Tibial nerve (tissue), 4 donors: ENCODE data around the gene SYNRG. TPM values are rescaled to one million over a fixed set of nuclear protein-coding genes. Genes with fewer than 3 reads are reported as not detected.

Experiments used
- DNase-seq, 2 donors: peaks; one replicate each; pipeline ENCODE4 v3.0.0-alpha.2; 2019; ENCODE audit warnings: low spot score in 2 of 2
- H3K27ac ChIP-seq, 4 donors: fragments of 200-600 bp; sonication (generic) in 3 of 4; one replicate each; pipeline ENCODE4 v1.5.1; 2017 to 2019; ENCODE audit warnings: mild to moderate bottlenecking in 1 of 4
- H3K27me3 ChIP-seq, 2 donors: fragments of 200-600 bp; sonication (generic) in 1 of 2; one replicate each; pipeline versions ENCODE4 v1.5.1 to v1.6.0; 2017 to 2019
- H3K36me3 ChIP-seq, 3 donors: fragments of 200-600 bp; sonication (generic); one replicate each; pipeline ENCODE4 v1.5.1; 2018 to 2019
- H3K4me1 ChIP-seq, 4 donors: fragments of 200-600 bp; sonication (generic) in 3 of 4; one replicate each; pipeline ENCODE4 v1.5.1; 2017 to 2019
- H3K4me3 ChIP-seq, 4 donors: fragments of 200-600 bp; sonication (generic) in 3 of 4; one replicate each; pipeline ENCODE4 v1.5.1; 2017 to 2019; ENCODE audit warnings: mild to moderate bottlenecking in 1 of 4, moderate library complexity in 1 of 4
- H3K9me3 ChIP-seq, 4 donors: fragments of 200-600 bp; sonication (generic) in 3 of 4; one replicate each; pipeline ENCODE4 v1.5.1; 2017 to 2019
- EP300 ChIP-seq, 2 donors: sonication (generic); formaldehyde crosslinking; IDR thresholded peaks; one replicate each; pipeline ENCODE4 v1.6.1; 2017; ENCODE audit warnings: antibody characterized with exemption in 2 of 2, mild to moderate bottlenecking in 1 of 2
- POLR2A ChIP-seq, 2 donors: fragments of 450-650 bp; IDR thresholded peaks; one replicate each; pipeline ENCODE4 v1.6.1; 2017; ENCODE audit warnings: antibody characterized with exemption in 2 of 2, mild to moderate bottlenecking in 2 of 2, moderate library complexity in 2 of 2
- WGBS, 2 donors: methylation state at CpG; one replicate each; pipeline ENCODE4 v1.1.5; 2018; 5-methylcytosine and 5-hydroxymethylcytosine counted together
- total RNA-seq, 4 donors: library from RNA; depleted of rRNA; stranded (reverse); fragments of >200 nt; gene quantifications; one replicate each; pipeline ENCODE4 v1.1.0, GENCODE V29; 2016
- TF ChIP-seq, protein P1 (sequence below), 5 experiments: fragments of 200-600 bp in 3 of 5; fragments of 450-650 bp in 2 of 5; sonication (generic) in 3 of 5; IDR thresholded peaks; one replicate each; pipeline ENCODE4 v1.5.1; 2016 to 2019; ENCODE audit warnings: antibody characterized with exemption in 5 of 5, mild to moderate bottlenecking in 3 of 5, moderate library complexity in 2 of 5

Gene SYNRG
- total RNA-seq, 4 donors from 2014 or later, result 26.8 to 42.3 (median 31.1) TPM

DNA sequence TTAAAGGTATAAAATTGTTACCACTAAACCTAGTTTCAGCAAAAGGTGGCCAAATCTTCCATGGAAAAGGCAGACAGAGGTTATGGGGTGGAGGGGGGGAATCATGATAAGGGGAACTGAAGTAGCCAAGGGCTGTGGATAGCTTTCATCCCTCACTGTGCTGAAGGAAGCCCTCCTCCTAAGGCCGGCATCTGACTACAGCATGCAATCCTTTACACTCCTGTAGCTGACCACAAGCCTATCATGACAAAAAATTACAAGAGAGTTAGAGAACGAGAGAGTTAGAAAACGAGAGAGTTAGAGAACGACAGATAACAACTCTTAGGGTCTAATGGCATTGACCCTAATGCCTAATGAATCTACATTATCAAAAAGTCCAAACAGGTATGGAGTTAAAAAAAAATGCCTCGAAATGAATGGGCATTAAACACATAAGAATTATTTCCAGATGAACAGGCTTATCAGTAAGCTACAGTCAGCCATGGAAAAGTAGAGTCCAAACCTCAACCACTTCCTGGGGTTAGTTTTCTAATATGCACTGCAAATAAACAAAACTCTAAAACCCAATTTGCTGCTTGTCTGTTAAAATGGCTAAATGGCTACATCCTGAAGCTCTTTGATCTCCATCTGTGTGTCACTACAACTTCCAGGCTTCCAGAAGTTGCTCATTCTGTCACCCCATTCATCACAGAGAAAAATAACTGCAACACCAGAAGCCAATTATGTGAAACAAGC, 89.8 kb downstream of the SYNRG start:
- WGBS, 2 donors, result 68 to 74% methylated on average over 5 of the region's 5 CpGs
- peaks cover 0 to 97% (median 27%) of the 10 kb centered on the region in 3 donors for H3K36me3 ChIP-seq
- no peak overlapping the region for H3K4me3 ChIP-seq
- no peaks in the 10 kb centered on the region for H3K27me3 ChIP-seq
- DNase-seq, result no peak
- no peaks in the 10 kb centered on the region for H3K9me3 ChIP-seq
- no peaks in the 10 kb centered on the region for H3K4me1 ChIP-seq
- TF ChIP-seq POLR2A (IDR thresholded peaks at IDR 0.05), result no peak
- TF ChIP-seq, protein P1, sequence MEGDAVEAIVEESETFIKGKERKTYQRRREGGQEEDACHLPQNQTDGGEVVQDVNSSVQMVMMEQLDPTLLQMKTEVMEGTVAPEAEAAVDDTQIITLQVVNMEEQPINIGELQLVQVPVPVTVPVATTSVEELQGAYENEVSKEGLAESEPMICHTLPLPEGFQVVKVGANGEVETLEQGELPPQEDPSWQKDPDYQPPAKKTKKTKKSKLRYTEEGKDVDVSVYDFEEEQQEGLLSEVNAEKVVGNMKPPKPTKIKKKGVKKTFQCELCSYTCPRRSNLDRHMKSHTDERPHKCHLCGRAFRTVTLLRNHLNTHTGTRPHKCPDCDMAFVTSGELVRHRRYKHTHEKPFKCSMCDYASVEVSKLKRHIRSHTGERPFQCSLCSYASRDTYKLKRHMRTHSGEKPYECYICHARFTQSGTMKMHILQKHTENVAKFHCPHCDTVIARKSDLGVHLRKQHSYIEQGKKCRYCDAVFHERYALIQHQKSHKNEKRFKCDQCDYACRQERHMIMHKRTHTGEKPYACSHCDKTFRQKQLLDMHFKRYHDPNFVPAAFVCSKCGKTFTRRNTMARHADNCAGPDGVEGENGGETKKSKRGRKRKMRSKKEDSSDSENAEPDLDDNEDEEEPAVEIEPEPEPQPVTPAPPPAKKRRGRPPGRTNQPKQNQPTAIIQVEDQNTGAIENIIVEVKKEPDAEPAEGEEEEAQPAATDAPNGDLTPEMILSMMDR (IDR thresholded peaks at IDR 0.05), result no peak
- no peak for TF ChIP-seq EP300 (IDR thresholded peaks at IDR 0.05)
- no peak overlapping the region for H3K27ac ChIP-seq

DNA sequence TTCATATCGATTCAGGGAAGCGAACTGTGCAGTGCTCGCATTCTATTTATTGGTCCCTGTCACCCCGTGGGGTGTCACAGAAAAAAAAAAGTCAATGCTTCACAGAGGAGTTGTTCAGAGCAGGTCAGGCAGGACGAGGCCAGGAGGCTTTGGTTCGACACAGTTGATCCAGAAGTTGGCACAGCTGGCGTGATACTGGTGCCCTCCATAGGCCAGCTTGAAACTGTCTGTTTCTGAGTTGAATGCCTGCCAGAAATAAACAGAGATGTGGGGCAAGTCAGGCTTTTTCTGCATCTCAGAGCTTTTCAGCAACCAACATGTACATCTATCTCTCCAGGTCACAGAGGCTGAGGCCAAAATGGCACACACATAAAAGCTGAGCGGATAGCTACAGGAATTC, 90.4 kb downstream of the SYNRG start:
- H3K4me3 ChIP-seq, result no peak overlapping the region
- 69 to 80% methylated on average over 8 of the region's 8 CpGs for WGBS, 2 donors
- TF ChIP-seq EP300 (IDR thresholded peaks at IDR 0.05) (no peak), POLR2A (IDR thresholded peaks at IDR 0.05) (no peak)
- TF ChIP-seq, protein P1 (IDR thresholded peaks at IDR 0.05), result no peak
- H3K27me3 ChIP-seq, result no peaks in the 10 kb centered on the region
- H3K27ac ChIP-seq, result no peak overlapping the region
- no peak for DNase-seq
- H3K9me3 ChIP-seq, result no peaks in the 10 kb centered on the region
- peaks cover 2 to 94% (median 27%) of the 10 kb centered on the region in 3 donors for H3K36me3 ChIP-seq
- no peaks in the 10 kb centered on the region for H3K4me1 ChIP-seq

DNA sequence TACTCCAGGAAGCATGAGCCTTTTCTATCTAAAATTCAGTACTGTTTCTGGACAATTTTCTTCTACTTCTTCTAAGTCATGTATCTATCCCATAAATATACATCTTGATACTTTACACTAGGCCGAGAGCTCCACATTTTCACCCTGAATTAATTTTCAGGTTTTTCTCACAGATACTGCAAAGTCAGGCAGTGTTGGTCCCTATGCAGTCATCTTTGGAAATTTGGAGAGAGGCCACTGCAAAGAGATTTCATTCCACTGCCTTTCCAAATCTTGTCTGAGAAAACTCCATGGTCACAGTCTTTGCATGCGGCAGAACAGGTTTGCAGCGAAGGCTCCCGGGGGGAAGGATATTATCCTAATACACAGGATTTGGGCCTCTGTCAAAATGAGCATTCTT, 91.3 kb downstream of the SYNRG start:
- WGBS, 2 donors, result 90% methylated on average over 4 of the region's 4 CpGs
- H3K36me3 ChIP-seq, result peaks cover 3 to 94% (median 27%) of the 10 kb centered on the region in 3 donors

DNA sequence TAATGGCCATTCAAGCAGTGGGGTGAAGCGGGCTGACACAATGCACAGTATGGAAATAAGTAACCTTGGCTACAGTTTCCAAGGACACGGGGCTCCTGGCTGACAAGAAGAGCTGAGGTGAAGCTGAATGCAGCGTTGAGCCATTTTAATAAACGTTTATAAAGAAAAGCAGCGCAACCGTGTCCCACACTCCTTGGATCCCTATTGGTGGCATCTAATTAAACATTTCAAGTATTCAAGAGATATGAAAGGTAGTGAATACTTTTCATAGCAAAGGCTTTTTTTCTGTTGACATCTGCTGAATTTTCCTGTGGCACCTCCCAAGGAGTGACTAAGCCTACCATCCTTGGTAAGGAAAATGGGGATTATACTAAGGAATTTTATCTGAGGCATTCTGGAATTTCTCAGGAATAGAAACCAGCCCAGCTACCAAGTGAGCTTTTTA, 93.1 kb downstream of the SYNRG start:
- H3K9me3 ChIP-seq, result no peaks in the 10 kb centered on the region
- no peak overlapping the region for H3K27ac ChIP-seq
- H3K36me3 ChIP-seq, result peaks cover 5 to 87% (median 34%) of the 10 kb centered on the region in 3 donors
- no peaks in the 10 kb centered on the region for H3K27me3 ChIP-seq
- DNase-seq, result no peak
- 75 to 82% methylated on average over 6 of the region's 6 CpGs for WGBS, 2 donors
- no peak overlapping the region for H3K4me3 ChIP-seq
- no peaks in the 10 kb centered on the region for H3K4me1 ChIP-seq
- TF ChIP-seq EP300 (IDR thresholded peaks at IDR 0.05) (no peak), POLR2A (IDR thresholded peaks at IDR 0.05) (no peak)
- TF ChIP-seq, protein P1 (IDR thresholded peaks at IDR 0.05), result no peak

More for the DNA sequence above, 91.3 kb downstream of the SYNRG start:
- no peaks in the 10 kb centered on the region for H3K4me1 ChIP-seq
- H3K4me3 ChIP-seq, result no peak overlapping the region
- H3K27ac ChIP-seq, result no peak overlapping the region
- TF ChIP-seq EP300 (IDR thresholded peaks at IDR 0.05) (no peak), POLR2A (IDR thresholded peaks at IDR 0.05) (no peak)
- TF ChIP-seq, protein P1 (IDR thresholded peaks at IDR 0.05), result no peak
- no peak for DNase-seq
- H3K27me3 ChIP-seq, result no peaks in the 10 kb centered on the region
- no peaks in the 10 kb centered on the region for H3K9me3 ChIP-seq

DNA sequence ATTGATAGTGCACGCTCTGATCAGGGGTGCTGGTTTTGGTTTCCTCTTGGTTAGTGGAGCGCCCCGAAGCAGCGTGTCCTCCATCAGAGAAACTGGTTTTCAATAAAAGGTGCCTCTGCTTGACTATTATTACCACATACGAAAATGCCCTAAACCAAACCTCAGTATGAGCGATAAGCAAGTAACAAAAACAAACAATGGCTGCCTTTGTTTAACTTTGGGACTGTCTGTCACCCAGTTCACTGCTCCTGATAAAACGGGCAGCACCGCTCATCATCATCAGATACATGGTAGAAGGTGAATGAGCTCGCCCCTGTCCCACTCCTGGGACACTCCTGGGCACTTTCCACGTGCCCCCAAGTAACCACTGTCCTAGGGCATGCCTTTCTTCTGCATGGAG, 95.5 kb downstream of the SYNRG start:
- Histone ChIP-seq H3K27ac (no peak overlapping the region), H3K36me3 (peaks cover 5 to 71% (median 21%) of the 10 kb centered on the region in 3 donors), H3K4me3 (no peak overlapping the region), H3K27me3 (no peaks in the 10 kb centered on the region), H3K4me1 (no peaks in the 10 kb centered on the region), H3K9me3 (no peaks in the 10 kb centered on the region)
- no peak for DNase-seq
- WGBS, 2 donors, result 80% methylated on average over 10 of the region's 10 CpGs
- TF ChIP-seq EP300 (IDR thresholded peaks at IDR 0.05) (no peak), POLR2A (IDR thresholded peaks at IDR 0.05) (no peak)
- TF ChIP-seq, protein P1 (IDR thresholded peaks at IDR 0.05), result no peak
